ENCODE data around the gene MARK2. TPM values are rescaled to one million over a fixed set of nuclear protein-coding genes. Genes with fewer than 3 reads are reported as not detected.

The MARK2 gene
- total RNA-seq, 1 donor from 2014 or later = 26.2 TPM

DNA sequence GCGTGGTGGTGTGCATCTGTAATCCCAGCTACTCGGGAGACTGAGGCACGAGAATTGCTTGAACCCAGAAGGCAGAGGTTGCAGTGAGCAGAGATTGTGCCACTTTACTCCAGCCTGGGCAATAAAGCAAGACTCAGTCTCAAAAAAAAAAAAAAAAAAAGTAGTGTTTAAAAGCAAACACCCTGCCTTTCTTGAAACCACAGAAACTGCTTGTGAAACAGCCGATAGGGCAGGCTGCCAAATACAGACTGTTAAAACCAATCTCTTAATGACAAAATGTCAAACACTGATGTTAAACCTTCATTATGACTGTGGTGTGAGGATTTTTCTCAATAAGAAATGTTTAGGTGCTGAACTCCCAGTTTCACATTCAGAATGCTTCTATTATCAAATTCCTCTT, 27.3 kb downstream of the MARK2 start:
- Mint-ChIP-seq H3K4me3 (ENCODE audit: unreplicated experiment) (no peak overlapping the region), H3K27ac (ENCODE audit: unreplicated experiment) (no peak overlapping the region), H3K36me3 (ENCODE audit: low read depth) (peaks cover 4% of the 10 kb centered on the region), H3K27me3 (ENCODE audit: low read depth) (no peaks in the 10 kb centered on the region), H3K4me1 (ENCODE audit: low read depth) (peaks cover 43% of the 10 kb centered on the region), H3K9me3 (ENCODE audit: low read depth) (no peaks in the 10 kb centered on the region)
- no peak for DNase-seq (ENCODE audit: low spot score)
- TF ChIP-seq, protein P1, sequence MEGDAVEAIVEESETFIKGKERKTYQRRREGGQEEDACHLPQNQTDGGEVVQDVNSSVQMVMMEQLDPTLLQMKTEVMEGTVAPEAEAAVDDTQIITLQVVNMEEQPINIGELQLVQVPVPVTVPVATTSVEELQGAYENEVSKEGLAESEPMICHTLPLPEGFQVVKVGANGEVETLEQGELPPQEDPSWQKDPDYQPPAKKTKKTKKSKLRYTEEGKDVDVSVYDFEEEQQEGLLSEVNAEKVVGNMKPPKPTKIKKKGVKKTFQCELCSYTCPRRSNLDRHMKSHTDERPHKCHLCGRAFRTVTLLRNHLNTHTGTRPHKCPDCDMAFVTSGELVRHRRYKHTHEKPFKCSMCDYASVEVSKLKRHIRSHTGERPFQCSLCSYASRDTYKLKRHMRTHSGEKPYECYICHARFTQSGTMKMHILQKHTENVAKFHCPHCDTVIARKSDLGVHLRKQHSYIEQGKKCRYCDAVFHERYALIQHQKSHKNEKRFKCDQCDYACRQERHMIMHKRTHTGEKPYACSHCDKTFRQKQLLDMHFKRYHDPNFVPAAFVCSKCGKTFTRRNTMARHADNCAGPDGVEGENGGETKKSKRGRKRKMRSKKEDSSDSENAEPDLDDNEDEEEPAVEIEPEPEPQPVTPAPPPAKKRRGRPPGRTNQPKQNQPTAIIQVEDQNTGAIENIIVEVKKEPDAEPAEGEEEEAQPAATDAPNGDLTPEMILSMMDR (IDR thresholded peaks at IDR 0.05) = no peak

DNA sequence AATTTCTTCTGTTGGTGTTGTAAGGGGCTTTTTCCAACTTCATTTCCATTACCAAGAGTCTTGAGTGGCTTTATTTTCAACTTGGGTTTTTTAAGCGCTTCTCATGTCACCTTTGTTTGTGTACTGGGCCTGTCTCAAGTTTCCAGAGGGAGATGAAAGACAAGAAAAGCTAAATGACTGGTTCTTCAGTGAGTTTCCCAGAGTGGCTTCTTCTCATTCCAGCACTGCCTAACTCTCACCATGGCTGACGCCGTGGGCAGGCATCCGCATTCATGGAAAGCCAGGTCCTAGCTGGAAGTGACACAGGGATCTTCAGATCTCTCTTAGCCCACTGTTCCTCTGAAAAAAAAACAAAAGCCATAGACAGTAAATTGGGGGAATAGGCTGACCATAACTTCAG, 28.6 kb downstream of the MARK2 start:
- no peak overlapping the region for H3K27ac Mint-ChIP-seq (ENCODE audit: unreplicated experiment)
- peaks cover 50% of the 10 kb centered on the region for H3K4me1 Mint-ChIP-seq (ENCODE audit: low read depth)
- H3K27me3 Mint-ChIP-seq (ENCODE audit: low read depth) = no peaks in the 10 kb centered on the region
- no peak overlapping the region for H3K4me3 Mint-ChIP-seq (ENCODE audit: unreplicated experiment)
- TF ChIP-seq, protein P1 (IDR thresholded peaks at IDR 0.05) = no peak
- DNase-seq (ENCODE audit: low spot score) = no peak
- peaks cover 1% of the 10 kb centered on the region for H3K36me3 Mint-ChIP-seq (ENCODE audit: low read depth)
- H3K9me3 Mint-ChIP-seq (ENCODE audit: low read depth) = no peaks in the 10 kb centered on the region

DNA sequence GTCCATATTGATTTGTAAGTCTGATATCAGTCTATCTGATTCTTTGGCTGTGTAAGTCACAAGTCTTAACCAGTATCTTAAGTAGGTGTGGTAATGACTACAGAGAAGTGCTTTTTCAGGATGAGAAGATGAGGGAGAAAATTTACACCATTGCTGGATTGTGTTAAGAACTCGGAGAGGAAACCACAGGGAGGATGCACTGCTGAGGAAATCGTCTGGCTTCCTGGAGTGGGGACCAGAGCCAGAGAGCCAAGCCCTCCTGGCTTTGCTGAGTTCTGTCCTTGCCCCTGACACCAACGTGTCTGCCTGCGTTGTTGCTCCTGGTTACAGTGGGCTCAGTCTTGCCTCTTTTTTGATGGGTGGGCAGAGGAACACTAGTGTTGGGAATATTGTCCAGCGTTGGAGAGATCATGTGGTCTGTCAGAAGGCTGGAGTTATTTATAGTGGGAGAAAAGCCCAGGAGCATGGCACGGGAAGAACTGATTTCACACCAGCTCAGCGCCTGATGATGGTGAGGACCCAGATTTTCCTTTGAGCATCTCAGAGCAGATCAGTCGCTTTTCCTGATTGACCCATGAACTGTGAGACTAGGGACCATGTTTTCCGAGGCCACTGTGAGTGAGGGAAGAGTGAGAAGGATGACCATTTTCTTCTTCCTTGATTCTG, 29.6 kb downstream of the MARK2 start:
- Mint-ChIP-seq H3K4me3 (ENCODE audit: unreplicated experiment) (no peak overlapping the region), H3K27me3 (ENCODE audit: low read depth) (no peaks in the 10 kb centered on the region), H3K36me3 (ENCODE audit: low read depth) (peaks cover 1% of the 10 kb centered on the region), H3K4me1 (ENCODE audit: low read depth) (peaks cover 53% of the 10 kb centered on the region), H3K9me3 (ENCODE audit: low read depth) (no peaks in the 10 kb centered on the region), H3K27ac (ENCODE audit: unreplicated experiment) (peak overlapping the region; percentile 51)
- TF ChIP-seq, protein P1 (IDR thresholded peaks at IDR 0.05) = no peak
- DNase-seq (ENCODE audit: low spot score) = no peak

DNA sequence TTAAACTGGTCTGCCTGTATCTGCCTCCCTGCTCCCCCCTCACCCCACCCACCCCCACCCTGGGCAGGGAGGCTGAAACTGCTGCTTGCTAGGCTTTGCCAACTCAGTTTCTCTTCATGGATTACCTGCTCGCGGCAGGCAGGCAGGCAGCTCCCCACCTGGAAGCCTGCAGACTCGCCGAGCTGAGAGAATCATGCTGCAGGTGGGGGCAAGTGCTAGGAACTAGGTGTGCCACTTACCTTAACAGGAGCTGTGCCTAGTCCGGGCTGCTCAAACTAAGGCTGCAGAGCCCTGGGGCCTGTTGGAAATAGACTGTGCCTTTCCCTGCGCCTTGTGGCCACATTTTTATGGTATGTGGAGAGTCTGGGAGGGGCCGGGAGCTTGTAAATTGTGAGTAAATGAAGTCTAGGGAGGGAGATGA, 30.3 kb downstream of the MARK2 start:
- peaks cover 58% of the 10 kb centered on the region for H3K4me1 Mint-ChIP-seq (ENCODE audit: low read depth)
- H3K27ac Mint-ChIP-seq (ENCODE audit: unreplicated experiment) = no peak overlapping the region
- H3K36me3 Mint-ChIP-seq (ENCODE audit: low read depth) = peaks cover 1% of the 10 kb centered on the region
- DNase-seq (ENCODE audit: low spot score) = no peak
- no peaks in the 10 kb centered on the region for H3K9me3 Mint-ChIP-seq (ENCODE audit: low read depth)
- H3K27me3 Mint-ChIP-seq (ENCODE audit: low read depth) = no peaks in the 10 kb centered on the region
- H3K4me3 Mint-ChIP-seq (ENCODE audit: unreplicated experiment) = no peak overlapping the region
- TF ChIP-seq, protein P1 (IDR thresholded peaks at IDR 0.05) = no peak

DNA sequence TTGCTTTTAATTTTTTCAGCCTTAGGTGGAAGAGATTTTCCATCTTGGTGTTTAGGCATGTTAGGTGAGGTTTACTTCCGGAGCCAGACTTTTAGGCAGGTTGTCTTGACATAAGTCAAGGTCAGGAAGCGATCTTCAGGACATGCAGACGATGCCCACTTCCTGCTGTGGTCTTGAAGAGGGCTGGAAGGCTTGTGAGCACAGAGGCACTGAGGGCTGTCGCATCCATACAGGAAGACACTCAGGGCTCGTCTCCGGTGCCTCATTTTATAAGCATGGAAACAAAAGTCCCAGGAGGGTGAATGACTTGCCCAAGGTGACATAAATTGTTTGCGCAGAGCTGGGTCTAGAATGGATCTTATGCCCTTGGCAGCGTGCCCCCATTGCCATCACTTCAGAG, 30.8 kb downstream of the MARK2 start:
- peaks cover 1% of the 10 kb centered on the region for H3K36me3 Mint-ChIP-seq (ENCODE audit: low read depth)

More for the DNA sequence above, 30.8 kb downstream of the MARK2 start:
- H3K27me3 Mint-ChIP-seq (ENCODE audit: low read depth) = no peaks in the 10 kb centered on the region
- H3K27ac Mint-ChIP-seq (ENCODE audit: unreplicated experiment) = no peak overlapping the region
- H3K9me3 Mint-ChIP-seq (ENCODE audit: low read depth) = no peaks in the 10 kb centered on the region
- no peak for DNase-seq (ENCODE audit: low spot score)
- peaks cover 63% of the 10 kb centered on the region for H3K4me1 Mint-ChIP-seq (ENCODE audit: low read depth)
- TF ChIP-seq, protein P1 (IDR thresholded peaks at IDR 0.05) = no peak
- H3K4me3 Mint-ChIP-seq (ENCODE audit: unreplicated experiment) = no peak overlapping the region

Measured in chondrocyte (in vitro differentiated cells).